Glutamatergic neuron (in vitro differentiated cells): ENCODE measurements around the gene LDLRAD4. TPM values are rescaled to one million over a fixed set of nuclear protein-coding genes. Genes with fewer than 3 reads are reported as not detected.

ENCODE experiments used
- DNase-seq: peaks from one replicate; pipeline ENCODE4 v3.0.0; 2022
- H3K27ac Mint-ChIP-seq: one replicate; pipeline ENCODE4 v1.8.0; 2020; ENCODE audit warnings: mild to moderate bottlenecking, mixed read lengths, inconsistent platforms; ENCODE audit not compliant: unreplicated experiment
- H3K27me3 Mint-ChIP-seq: one replicate; pipeline ENCODE4 v1.8.0; 2020; ENCODE audit warnings: mild to moderate bottlenecking, moderate library complexity, mixed read lengths, inconsistent platforms; ENCODE audit not compliant: unreplicated experiment
- H3K36me3 Mint-ChIP-seq: one replicate; pipeline ENCODE4 v1.8.0; 2020; ENCODE audit warnings: mild to moderate bottlenecking, mixed read lengths, inconsistent platforms; ENCODE audit not compliant: unreplicated experiment
- H3K4me1 Mint-ChIP-seq: one replicate; pipeline ENCODE4 v1.8.0; 2020; ENCODE audit warnings: mild to moderate bottlenecking, low read depth, mixed read lengths, inconsistent platforms; ENCODE audit not compliant: unreplicated experiment
- H3K4me3 Mint-ChIP-seq: one replicate; pipeline ENCODE4 v1.8.0; 2020; ENCODE audit warnings: mild to moderate bottlenecking, mixed read lengths, inconsistent platforms; ENCODE audit not compliant: unreplicated experiment
- H3K9me3 Mint-ChIP-seq: one replicate; pipeline ENCODE4 v1.8.0; 2020; ENCODE audit warnings: mild to moderate bottlenecking, moderate library complexity, mixed read lengths, inconsistent platforms; ENCODE audit not compliant: unreplicated experiment
- CTCF ChIP-seq: fragments of 200-600 bp; sonication (generic); IDR thresholded peaks from one replicate; pipeline ENCODE4 v1.5.0; 2021; ENCODE audit not compliant: partially characterized antibody, unreplicated experiment
- total RNA-seq: library from RNA; stranded (reverse); fragmentation: NEBNext Ultra II Directional; extraction: Animal tissue kit (Norgen Biotek cat#: 25700); gene quantifications from one replicate; pipeline ENCODE4 v1.2.1, GENCODE V29; 2021; ENCODE audit not compliant: unreplicated experiment

Gene LDLRAD4
- total RNA-seq, 1 donor from 2014 or later, result 0.29 TPM

DNA sequence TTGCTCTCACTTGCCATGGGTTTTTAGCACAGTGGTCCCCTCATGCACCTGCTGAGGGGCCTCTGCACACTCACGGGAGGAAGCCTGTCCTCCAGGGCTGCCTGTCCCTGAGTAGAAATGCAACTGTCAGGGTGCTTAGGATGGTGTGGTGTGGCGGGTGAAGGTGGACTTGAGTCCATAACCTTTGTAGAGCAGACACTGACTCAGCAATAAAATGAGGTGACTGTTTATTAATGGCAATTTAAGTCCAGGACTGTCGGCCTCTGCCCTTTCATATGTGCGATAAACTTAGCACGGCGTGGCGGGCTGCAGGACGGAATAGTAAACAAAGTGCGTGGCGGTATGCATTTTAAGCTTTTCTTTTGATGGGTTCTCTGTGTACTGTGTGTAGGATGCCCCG, 188.2 kb downstream of the LDLRAD4 start:
- Mint-ChIP-seq H3K9me3 (no peaks in the 10 kb centered on the region), H3K36me3 (no peaks in the 10 kb centered on the region), H3K4me1 (no peaks in the 10 kb centered on the region), H3K4me3 (no peak overlapping the region), H3K27ac (no peak overlapping the region), H3K27me3 (peaks cover 4% of the 10 kb centered on the region)
- no peak for DNase-seq
- no peak for TF ChIP-seq CTCF

GRCh38 chr18:13407484-13407883, 188.9 kb downstream of the LDLRAD4 start:
- Mint-ChIP-seq H3K27ac (no peak overlapping the region), H3K9me3 (no peaks in the 10 kb centered on the region), H3K36me3 (peaks cover 6% of the 10 kb centered on the region), H3K4me3 (no peak overlapping the region), H3K27me3 (peaks cover 4% of the 10 kb centered on the region), H3K4me1 (no peaks in the 10 kb centered on the region)
- no peak for TF ChIP-seq CTCF
- DNase-seq, result no peak

DNA sequence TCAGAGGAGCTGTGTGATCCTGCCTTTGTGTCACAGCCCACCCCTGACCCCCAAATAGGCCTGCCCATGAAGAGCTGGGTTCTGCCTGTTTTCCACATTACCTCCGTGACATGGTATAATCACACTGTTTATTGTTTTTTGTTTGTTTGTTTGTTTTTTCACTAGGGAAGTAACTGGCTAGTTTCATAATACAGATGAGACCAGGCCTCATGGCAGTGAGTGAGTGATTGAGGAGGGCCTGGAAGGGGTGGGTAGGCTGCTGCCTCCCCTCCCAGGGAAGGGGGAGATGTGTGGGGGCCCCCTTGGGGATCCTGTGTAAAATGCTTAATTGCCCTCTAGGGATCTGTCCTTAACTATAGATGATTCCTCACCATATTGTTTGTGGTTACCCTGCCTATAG, 190.5 kb downstream of the LDLRAD4 start:
- Mint-ChIP-seq H3K9me3 (no peaks in the 10 kb centered on the region), H3K27me3 (no peaks in the 10 kb centered on the region), H3K36me3 (peaks cover 6% of the 10 kb centered on the region), H3K4me3 (no peak overlapping the region), H3K4me1 (no peaks in the 10 kb centered on the region), H3K27ac (no peak overlapping the region)
- TF ChIP-seq CTCF, result no peak
- DNase-seq, result no peak

GRCh38 chr18:13409997-13410396, 191.4 kb downstream of the LDLRAD4 start:
- no peak for TF ChIP-seq CTCF
- Mint-ChIP-seq H3K27me3 (no peaks in the 10 kb centered on the region), H3K4me3 (no peak overlapping the region), H3K36me3 (peaks cover 6% of the 10 kb centered on the region), H3K9me3 (no peaks in the 10 kb centered on the region), H3K27ac (no peak overlapping the region), H3K4me1 (no peaks in the 10 kb centered on the region)
- no peak for DNase-seq

DNA sequence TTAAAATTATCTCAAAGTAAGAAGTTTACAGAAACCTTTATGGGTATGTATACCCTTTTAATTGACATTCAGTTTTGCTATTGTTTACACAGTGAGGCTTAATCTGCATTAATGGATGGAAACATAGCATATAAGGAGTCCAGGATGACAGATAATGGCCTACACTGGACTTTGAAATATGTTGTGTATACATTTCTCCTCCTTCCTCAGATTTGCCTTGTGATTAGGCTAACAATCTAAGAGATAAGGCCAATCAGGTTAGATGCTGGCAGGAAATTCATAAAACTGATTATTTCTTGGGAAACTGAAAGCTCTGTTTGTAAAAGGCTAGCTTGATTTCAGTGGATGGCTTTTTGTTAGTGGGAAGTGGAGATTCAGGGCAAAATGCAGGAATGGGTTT, 191.9 kb downstream of the LDLRAD4 start:
- H3K4me1 Mint-ChIP-seq, result no peaks in the 10 kb centered on the region
- H3K36me3 Mint-ChIP-seq, result peaks cover 6% of the 10 kb centered on the region
- TF ChIP-seq CTCF, result no peak
- no peaks in the 10 kb centered on the region for H3K9me3 Mint-ChIP-seq
- H3K27ac Mint-ChIP-seq, result no peak overlapping the region
- no peak for DNase-seq
- no peaks in the 10 kb centered on the region for H3K27me3 Mint-ChIP-seq
- H3K4me3 Mint-ChIP-seq, result no peak overlapping the region
